Measurements from ENCODE around the gene GADL1.

GRCh38 chr3:30864132-30864531, 30.3 kb downstream of the GADL1 start:
- TF ChIP-seq EZH2phosphoT487 (IDR thresholded peaks at IDR 0.05; ENCODE audit: borderline replicate concordance) (no peak), ELF1 (IDR thresholded peaks at IDR 0.05; ENCODE audit: borderline replicate concordance, low read depth) (no peak), EZH2 (IDR thresholded peaks at IDR 0.05) (no peak), CTCF (IDR thresholded peaks at IDR 0.05 in 2 of 3, conservative IDR thresholded peaks at IDR 0.05 in 1 of 3; ENCODE audit: borderline replicate concordance in 1 of 3, insufficient read depth in 1 of 3, low read depth in 2 of 3, low read length in 2 of 3) (no peak), CEBPB (IDR thresholded peaks at IDR 0.05; ENCODE audit: low read depth) (no peak), EGR1 (IDR thresholded peaks at IDR 0.05; ENCODE audit: low read depth) (no peak), MAX (IDR thresholded peaks at IDR 0.05) (no peak), POLR2A (IDR thresholded peaks at IDR 0.05; ENCODE audit: borderline replicate concordance, extremely low read depth, insufficient read depth, insufficient read length) (no peak), POLR2AphosphoS5 (IDR thresholded peaks at IDR 0.05; ENCODE audit: low read depth, low read length) (no peak), JUND (IDR thresholded peaks at IDR 0.05) (no peak), YY1 (IDR thresholded peaks at IDR 0.05; ENCODE audit: extremely low read depth, insufficient replicate concordance, low read depth, low read length) (no peak), RAD21 (IDR thresholded peaks at IDR 0.05; ENCODE audit: low read depth) (no peak)
